GM12891 (cell line): ENCODE results near the gene BACE1.

Source experiments
- POLR2A ChIP-seq: IDR thresholded peaks from 2 replicates; pipeline ENCODE4 v1.6.1; 2011; ENCODE audit warnings: low read depth, low read length, control low read depth
- POLR2AphosphoS5 ChIP-seq: IDR thresholded peaks from 2 replicates; pipeline ENCODE4 v1.6.1; 2011; ENCODE audit warnings: low read depth, low read length, control low read depth

GRCh38 chr11:117361432-117361831, 45.4 kb upstream of the BACE1 start:
- TF ChIP-seq POLR2A (no peak), POLR2AphosphoS5 (no peak)
